Astrocyte (in vitro differentiated cells and primary cell): ENCODE measurements around the gene TNNI3K. TPM values are rescaled to one million over a fixed set of nuclear protein-coding genes. Genes with fewer than 3 reads are reported as not detected.

Experiments
- DNase-seq: peaks from one replicate; pipeline ENCODE4 v3.0.0-alpha.2; 2010; ENCODE audit warnings: low read depth
- FAIRE-seq: peaks from 2 replicates; lab custom pipeline; 2011; peaks lifted over from hg19 to GRCh38; lab: Jason Lieb, UNC
- H2AFZ ChIP-seq: 2 replicates; pipeline ENCODE4 v1.6.0; 2012; ENCODE audit warnings: low read depth, low read length, inconsistent platforms
- H3K27ac ChIP-seq: 2 replicates; pipeline ENCODE4 v1.5.1; 2011; ENCODE audit warnings: low read depth, low read length, inconsistent platforms
- H3K27me3 ChIP-seq: 2 replicates; pipeline ENCODE4 v1.6.0; 2011; ENCODE audit warnings: low read length, inconsistent platforms; ENCODE audit not compliant: insufficient read depth
- H3K36me3 ChIP-seq: 2 replicates; pipeline ENCODE4 v1.5.1; 2011; ENCODE audit warnings: low read length, inconsistent platforms; ENCODE audit not compliant: insufficient read depth
- H3K4me1 ChIP-seq: 2 replicates; pipeline ENCODE4 v1.5.1; 2011; ENCODE audit warnings: low read length, inconsistent platforms; ENCODE audit not compliant: insufficient read depth
- H3K4me2 ChIP-seq: 2 replicates; pipeline ENCODE4 v1.6.0; 2012; ENCODE audit warnings: low read length, inconsistent platforms
- H3K4me3 ChIP-seq: 2 replicates; pipeline ENCODE4 v1.5.1; 2011; ENCODE audit warnings: low read depth, mild to moderate bottlenecking, low read length, inconsistent platforms; ENCODE audit not compliant: insufficient read depth
- H3K79me2 ChIP-seq: 2 replicates; pipeline ENCODE4 v1.6.0; 2012; ENCODE audit warnings: mild to moderate bottlenecking, low read length, inconsistent platforms; ENCODE audit not compliant: insufficient read depth
- H3K9ac ChIP-seq: 2 replicates; pipeline ENCODE4 v1.6.0; 2012; ENCODE audit warnings: mild to moderate bottlenecking, low read length, inconsistent platforms
- H3K9me3 ChIP-seq: 2 replicates; pipeline ENCODE4 v1.5.1; 2012; ENCODE audit warnings: low read depth, mild to moderate bottlenecking, low read length, inconsistent platforms; ENCODE audit not compliant: insufficient read depth
- H4K20me1 ChIP-seq: 2 replicates; pipeline ENCODE4 v1.6.0; 2012; ENCODE audit warnings: low read length, inconsistent platforms; ENCODE audit not compliant: insufficient read depth
- H3K27ac Mint-ChIP-seq: one replicate; pipeline ENCODE4 v1.8.0; 2021; ENCODE audit warnings: mild to moderate bottlenecking, mixed read lengths; ENCODE audit not compliant: unreplicated experiment
- H3K27me3 Mint-ChIP-seq: one replicate; pipeline ENCODE4 v1.8.0; 2021; ENCODE audit warnings: low read depth, mixed read lengths; ENCODE audit not compliant: unreplicated experiment
- H3K36me3 Mint-ChIP-seq: one replicate; pipeline ENCODE4 v1.8.0; 2021; ENCODE audit warnings: low read depth, mixed read lengths; ENCODE audit not compliant: unreplicated experiment
- H3K4me1 Mint-ChIP-seq: one replicate; pipeline ENCODE4 v1.8.0; 2021; ENCODE audit warnings: low read depth, mixed read lengths; ENCODE audit not compliant: unreplicated experiment
- H3K4me3 Mint-ChIP-seq: one replicate; pipeline ENCODE4 v1.8.0; 2021; ENCODE audit warnings: mild to moderate bottlenecking, moderate library complexity, mixed read lengths; ENCODE audit not compliant: unreplicated experiment
- H3K9me3 Mint-ChIP-seq: one replicate; pipeline ENCODE4 v1.8.0; 2021; ENCODE audit warnings: mild to moderate bottlenecking, mixed read lengths; ENCODE audit not compliant: unreplicated experiment
- EZH2 ChIP-seq: IDR thresholded peaks from 2 replicates; pipeline ENCODE4 v1.6.1; 2012; ENCODE audit warnings: mild to moderate bottlenecking, low read length, inconsistent platforms; ENCODE audit not compliant: insufficient read depth
- total RNA-seq: library from RNA; stranded (reverse); gene quantifications from 2 replicates; pipeline ENCODE4 v1.2.1, GENCODE V29; 2021
- TF ChIP-seq, protein P1 (sequence below): IDR thresholded peaks from 2 replicates; pipeline ENCODE4 v1.5.1; 2011; ENCODE audit warnings: low read depth, mild to moderate bottlenecking, inconsistent platforms, low read length, moderate library complexity; ENCODE audit not compliant: insufficient read depth

TNNI3K gene
- total RNA-seq, 1 donor from 2014 or later = 0.45 TPM

- Mint-ChIP-seq H3K27me3 (peaks cover 2% of the 10 kb centered on the region), H3K9me3 (no peaks in the 10 kb centered on the region), H3K4me3 (no peak overlapping the region), H3K27ac (no peak overlapping the region), H3K4me1 (peaks cover 19% of the 10 kb centered on the region), H3K36me3 (no peaks in the 10 kb centered on the region)
- Histone ChIP-seq H3K4me3 (no peak overlapping the region), H3K27ac (no peak overlapping the region), H3K27me3 (no peaks in the 10 kb centered on the region), H4K20me1 (no peaks in the 10 kb centered on the region), H3K36me3 (no peaks in the 10 kb centered on the region), H3K4me1 (peaks cover 8% of the 10 kb centered on the region), H3K9me3 (no peaks in the 10 kb centered on the region), H3K9ac (no peak overlapping the region), H3K79me2 (no peaks in the 10 kb centered on the region), H2AFZ (no peak overlapping the region), H3K4me2 (no peak overlapping the region)
- no peak for TF ChIP-seq EZH2
- TF ChIP-seq, protein P1, sequence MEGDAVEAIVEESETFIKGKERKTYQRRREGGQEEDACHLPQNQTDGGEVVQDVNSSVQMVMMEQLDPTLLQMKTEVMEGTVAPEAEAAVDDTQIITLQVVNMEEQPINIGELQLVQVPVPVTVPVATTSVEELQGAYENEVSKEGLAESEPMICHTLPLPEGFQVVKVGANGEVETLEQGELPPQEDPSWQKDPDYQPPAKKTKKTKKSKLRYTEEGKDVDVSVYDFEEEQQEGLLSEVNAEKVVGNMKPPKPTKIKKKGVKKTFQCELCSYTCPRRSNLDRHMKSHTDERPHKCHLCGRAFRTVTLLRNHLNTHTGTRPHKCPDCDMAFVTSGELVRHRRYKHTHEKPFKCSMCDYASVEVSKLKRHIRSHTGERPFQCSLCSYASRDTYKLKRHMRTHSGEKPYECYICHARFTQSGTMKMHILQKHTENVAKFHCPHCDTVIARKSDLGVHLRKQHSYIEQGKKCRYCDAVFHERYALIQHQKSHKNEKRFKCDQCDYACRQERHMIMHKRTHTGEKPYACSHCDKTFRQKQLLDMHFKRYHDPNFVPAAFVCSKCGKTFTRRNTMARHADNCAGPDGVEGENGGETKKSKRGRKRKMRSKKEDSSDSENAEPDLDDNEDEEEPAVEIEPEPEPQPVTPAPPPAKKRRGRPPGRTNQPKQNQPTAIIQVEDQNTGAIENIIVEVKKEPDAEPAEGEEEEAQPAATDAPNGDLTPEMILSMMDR = no peak
- no peak for FAIRE-seq
- no peak for DNase-seq
These were observed 196.3 kb downstream of the TNNI3K start for GRCh38 chr1:74431531-74431930.

GRCh38 chr1:74432325-74432724 lies 197.1 kb downstream of the TNNI3K start:
- Mint-ChIP-seq H3K36me3 (no peaks in the 10 kb centered on the region), H3K27ac (no peak overlapping the region), H3K4me3 (no peak overlapping the region), H3K27me3 (peaks cover 2% of the 10 kb centered on the region), H3K4me1 (peaks cover 12% of the 10 kb centered on the region), H3K9me3 (no peaks in the 10 kb centered on the region)
- H3K9me3 ChIP-seq = no peaks in the 10 kb centered on the region
- DNase-seq (no peak), FAIRE-seq (no peak)
- H3K36me3 ChIP-seq = no peaks in the 10 kb centered on the region
- H3K27me3 ChIP-seq = no peaks in the 10 kb centered on the region
- H3K4me3 ChIP-seq = no peak overlapping the region
- no peak for TF ChIP-seq EZH2
- TF ChIP-seq, protein P1 = no peak
- H4K20me1 ChIP-seq = no peaks in the 10 kb centered on the region
- H3K4me1 ChIP-seq = peaks cover 3% of the 10 kb centered on the region
- no peak overlapping the region for H3K9ac ChIP-seq
- no peak overlapping the region for H3K4me2 ChIP-seq
- H3K27ac ChIP-seq = no peak overlapping the region
- no peaks in the 10 kb centered on the region for H3K79me2 ChIP-seq
- no peak overlapping the region for H2AFZ ChIP-seq

GRCh38 chr1:74434321-74434720 lies 199.1 kb downstream of the TNNI3K start:
- no peak for FAIRE-seq
- TF ChIP-seq, protein P1 = no peak
- no peak for TF ChIP-seq EZH2
- no peak overlapping the region for H2AFZ ChIP-seq
- no peak overlapping the region for H3K4me2 ChIP-seq
- H3K9me3 Mint-ChIP-seq = no peaks in the 10 kb centered on the region
- H3K36me3 ChIP-seq = no peaks in the 10 kb centered on the region
- H3K4me3 ChIP-seq = no peak overlapping the region
- peaks cover 4% of the 10 kb centered on the region for H3K4me1 Mint-ChIP-seq
- no peaks in the 10 kb centered on the region for H3K9me3 ChIP-seq
- no peak for DNase-seq
- H3K27ac ChIP-seq = no peak overlapping the region
- H4K20me1 ChIP-seq = no peaks in the 10 kb centered on the region
- H3K36me3 Mint-ChIP-seq = no peaks in the 10 kb centered on the region
- no peaks in the 10 kb centered on the region for H3K4me1 ChIP-seq
- no peaks in the 10 kb centered on the region for H3K27me3 ChIP-seq
- H3K27ac Mint-ChIP-seq = no peak overlapping the region
- no peaks in the 10 kb centered on the region for H3K79me2 ChIP-seq
- no peak overlapping the region for H3K4me3 Mint-ChIP-seq
- no peak overlapping the region for H3K9ac ChIP-seq
- peaks cover 2% of the 10 kb centered on the region for H3K27me3 Mint-ChIP-seq
